Gastrocnemius medialis (tissue), 4 donors: ENCODE data around the gene MORC3.

ENCODE experiments used
- CTCF ChIP-seq, 5 experiments: fragments of 450-650 bp in 3 of 5; fragments of 200-600 bp in 2 of 5; sonication (generic) in 2 of 5; IDR thresholded peaks in 4 of 5; conservative IDR thresholded peaks in 1 of 5; 1 replicate in 4 of 5; 2 replicates in 1 of 5; pipeline ENCODE4 v1.5.1; 2016 to 2019; ENCODE audit warnings: antibody characterized with exemption in 5 of 5, mild to moderate bottlenecking in 3 of 5, moderate library complexity in 3 of 5
- POLR2A ChIP-seq, 2 donors: fragments of 450-650 bp; IDR thresholded peaks; one replicate each; pipeline ENCODE4 v1.6.1; 2017; ENCODE audit warnings: antibody characterized with exemption in 2 of 2, mild to moderate bottlenecking in 2 of 2, moderate library complexity in 2 of 2

DNA sequence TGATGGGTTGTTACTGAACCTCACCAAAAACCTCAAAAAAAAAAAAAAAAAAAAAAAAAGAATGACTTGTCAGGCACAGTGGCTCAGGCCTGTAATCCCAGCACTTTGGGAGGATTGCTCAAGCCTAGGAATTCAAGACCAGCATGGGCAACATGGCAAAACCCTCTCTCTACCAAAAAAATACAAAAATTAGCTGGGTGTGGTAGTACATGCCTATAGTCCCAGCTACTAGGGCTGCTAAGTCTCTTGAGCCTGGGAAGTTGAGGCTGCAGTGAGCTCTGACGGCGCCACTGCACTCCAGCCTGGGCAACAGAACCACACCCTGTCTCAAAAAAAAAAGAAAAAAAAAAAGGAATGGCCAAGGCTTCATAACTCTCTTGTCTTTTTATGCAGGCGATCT lies 76.3 kb downstream of the MORC3 start:
- TF ChIP-seq CTCF (IDR thresholded peaks at IDR 0.05 in 4 of 5, conservative IDR thresholded peaks at IDR 0.05 in 1 of 5) (no peak), POLR2A (IDR thresholded peaks at IDR 0.05) (no peak)
